ENCODE results near the gene SPECC1. TPM values are rescaled to one million over a fixed set of nuclear protein-coding genes. Genes with fewer than 3 reads are reported as not detected.

SPECC1 gene
- total RNA-seq, 1 donor from 2014 or later = 35.6 TPM

DNA sequence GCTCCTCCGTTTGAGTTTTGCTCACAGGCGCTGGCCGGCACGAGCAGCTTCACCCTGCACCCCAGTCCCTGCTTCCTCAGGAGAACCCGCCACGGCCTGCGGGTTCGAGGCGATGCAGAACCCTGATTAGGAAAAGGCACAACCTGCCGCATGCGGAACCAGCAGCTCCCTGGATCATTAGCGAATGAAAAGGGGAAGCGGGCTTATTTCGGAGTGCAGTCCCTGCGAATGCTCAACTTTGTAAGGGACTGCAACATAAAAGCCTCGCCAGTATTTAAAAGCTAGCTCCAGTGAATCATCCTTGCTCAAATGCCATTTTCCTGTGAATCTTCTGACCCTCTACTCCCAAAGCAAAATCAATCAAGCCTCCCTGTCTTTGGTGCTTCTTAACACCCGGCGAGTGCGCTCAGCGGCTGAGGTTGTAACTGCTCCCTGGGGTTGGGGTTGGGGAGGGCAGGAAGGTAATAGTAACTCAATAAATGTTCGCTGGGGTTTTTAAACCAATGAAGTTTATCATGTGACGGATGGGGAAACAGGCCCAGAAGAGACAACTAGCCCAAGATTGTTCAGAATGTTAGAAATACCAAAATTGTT is 30.9 kb upstream of the SPECC1 start:
- Mint-ChIP-seq H3K27me3 (ENCODE audit: low read depth) (no peaks in the 10 kb centered on the region), H3K4me1 (peaks cover 19% of the 10 kb centered on the region), H3K4me3 (peak overlapping the region; percentile 91), H3K36me3 (peaks cover 15% of the 10 kb centered on the region), H3K27ac (peak overlapping the region; percentile 97), H3K9me3 (no peaks in the 10 kb centered on the region)
- TF ChIP-seq, protein P1, sequence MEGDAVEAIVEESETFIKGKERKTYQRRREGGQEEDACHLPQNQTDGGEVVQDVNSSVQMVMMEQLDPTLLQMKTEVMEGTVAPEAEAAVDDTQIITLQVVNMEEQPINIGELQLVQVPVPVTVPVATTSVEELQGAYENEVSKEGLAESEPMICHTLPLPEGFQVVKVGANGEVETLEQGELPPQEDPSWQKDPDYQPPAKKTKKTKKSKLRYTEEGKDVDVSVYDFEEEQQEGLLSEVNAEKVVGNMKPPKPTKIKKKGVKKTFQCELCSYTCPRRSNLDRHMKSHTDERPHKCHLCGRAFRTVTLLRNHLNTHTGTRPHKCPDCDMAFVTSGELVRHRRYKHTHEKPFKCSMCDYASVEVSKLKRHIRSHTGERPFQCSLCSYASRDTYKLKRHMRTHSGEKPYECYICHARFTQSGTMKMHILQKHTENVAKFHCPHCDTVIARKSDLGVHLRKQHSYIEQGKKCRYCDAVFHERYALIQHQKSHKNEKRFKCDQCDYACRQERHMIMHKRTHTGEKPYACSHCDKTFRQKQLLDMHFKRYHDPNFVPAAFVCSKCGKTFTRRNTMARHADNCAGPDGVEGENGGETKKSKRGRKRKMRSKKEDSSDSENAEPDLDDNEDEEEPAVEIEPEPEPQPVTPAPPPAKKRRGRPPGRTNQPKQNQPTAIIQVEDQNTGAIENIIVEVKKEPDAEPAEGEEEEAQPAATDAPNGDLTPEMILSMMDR (IDR thresholded peaks at IDR 0.05; ENCODE audit: unreplicated experiment) = no peak
- DNase-seq (ENCODE audit: low spot score in 2 of 2, unreplicated experiment in 2 of 2) = no peak

DNA sequence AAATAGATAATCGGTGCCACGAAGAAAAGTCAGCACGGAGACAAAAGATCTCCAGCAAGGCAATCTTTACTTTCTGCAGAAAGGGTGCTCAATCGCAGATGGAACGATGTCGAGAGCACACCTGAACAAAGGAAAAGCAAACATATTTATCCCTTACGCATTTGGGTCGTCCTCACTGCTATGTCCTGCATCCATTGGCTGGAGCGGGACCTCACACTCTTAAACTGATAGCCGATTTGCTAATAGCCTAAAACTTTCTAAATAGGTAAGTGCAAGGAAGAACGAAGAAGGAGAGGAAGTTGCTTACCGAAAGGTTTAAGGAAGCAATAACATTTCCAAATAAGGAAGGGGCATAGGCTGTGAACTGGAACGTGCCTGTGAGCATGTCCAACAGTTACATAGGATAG is 30.4 kb upstream of the SPECC1 start:
- no peaks in the 10 kb centered on the region for H3K9me3 Mint-ChIP-seq
- H3K27ac Mint-ChIP-seq = peak overlapping the region; percentile 97
- peak in 1 of 2 experiments; percentile 0 for DNase-seq (ENCODE audit: low spot score in 2 of 2, unreplicated experiment in 2 of 2)
- peaks cover 11% of the 10 kb centered on the region for H3K36me3 Mint-ChIP-seq
- H3K27me3 Mint-ChIP-seq (ENCODE audit: low read depth) = no peaks in the 10 kb centered on the region
- TF ChIP-seq, protein P1 (IDR thresholded peaks at IDR 0.05; ENCODE audit: unreplicated experiment) = no peak
- H3K4me1 Mint-ChIP-seq = peaks cover 19% of the 10 kb centered on the region
- H3K4me3 Mint-ChIP-seq = peak overlapping the region; percentile 91

DNA sequence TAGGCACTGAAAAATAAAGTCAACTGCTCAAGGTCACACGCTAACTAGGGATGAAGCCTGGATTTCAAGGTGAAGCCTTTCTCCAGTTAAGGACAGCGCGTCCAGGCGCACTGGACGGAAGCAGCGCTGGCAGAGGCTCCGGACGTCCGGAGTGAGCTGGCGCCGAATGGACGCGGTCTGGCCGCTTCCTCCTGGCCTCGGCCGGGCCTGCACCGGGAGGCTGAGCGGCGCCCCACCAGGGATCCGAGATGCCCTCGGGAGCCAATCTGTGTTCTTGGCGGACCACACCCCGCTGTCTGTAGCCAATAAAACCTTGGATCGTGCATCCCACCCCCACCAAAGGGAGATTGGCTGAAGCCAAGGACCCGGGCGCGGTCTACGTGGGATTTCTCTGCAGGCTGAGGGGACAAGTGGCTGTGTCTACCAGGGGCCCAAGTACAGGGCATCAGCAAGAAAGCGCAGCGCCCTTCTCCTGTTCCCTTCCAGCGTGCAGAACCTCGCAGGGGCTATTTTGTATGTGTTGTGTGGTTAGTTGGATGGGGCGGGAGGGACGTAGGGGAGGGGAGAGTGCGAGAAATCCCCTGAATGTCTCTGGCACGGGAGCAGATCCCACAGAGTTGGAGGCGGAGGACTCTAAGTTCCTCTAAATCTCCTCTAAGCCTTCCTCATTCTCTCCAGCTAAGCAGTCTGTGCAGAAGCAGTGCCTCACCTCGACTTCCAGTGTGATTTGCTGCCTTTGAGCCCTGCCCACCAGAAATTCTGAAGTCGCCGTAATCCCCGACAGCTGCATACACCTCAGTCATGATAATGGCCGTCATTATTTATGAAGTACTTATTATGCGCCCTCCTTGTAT is 29.0 kb upstream of the SPECC1 start:
- Mint-ChIP-seq H3K27ac (no peak overlapping the region), H3K9me3 (no peaks in the 10 kb centered on the region), H3K27me3 (ENCODE audit: low read depth) (no peaks in the 10 kb centered on the region), H3K36me3 (peaks cover 5% of the 10 kb centered on the region), H3K4me3 (no peak overlapping the region), H3K4me1 (peaks cover 19% of the 10 kb centered on the region)
- peak in 1 of 2 experiments; percentile 33 for DNase-seq (ENCODE audit: low spot score in 2 of 2, unreplicated experiment in 2 of 2)
- TF ChIP-seq, protein P1 (IDR thresholded peaks at IDR 0.05; ENCODE audit: unreplicated experiment) = no peak

DNA sequence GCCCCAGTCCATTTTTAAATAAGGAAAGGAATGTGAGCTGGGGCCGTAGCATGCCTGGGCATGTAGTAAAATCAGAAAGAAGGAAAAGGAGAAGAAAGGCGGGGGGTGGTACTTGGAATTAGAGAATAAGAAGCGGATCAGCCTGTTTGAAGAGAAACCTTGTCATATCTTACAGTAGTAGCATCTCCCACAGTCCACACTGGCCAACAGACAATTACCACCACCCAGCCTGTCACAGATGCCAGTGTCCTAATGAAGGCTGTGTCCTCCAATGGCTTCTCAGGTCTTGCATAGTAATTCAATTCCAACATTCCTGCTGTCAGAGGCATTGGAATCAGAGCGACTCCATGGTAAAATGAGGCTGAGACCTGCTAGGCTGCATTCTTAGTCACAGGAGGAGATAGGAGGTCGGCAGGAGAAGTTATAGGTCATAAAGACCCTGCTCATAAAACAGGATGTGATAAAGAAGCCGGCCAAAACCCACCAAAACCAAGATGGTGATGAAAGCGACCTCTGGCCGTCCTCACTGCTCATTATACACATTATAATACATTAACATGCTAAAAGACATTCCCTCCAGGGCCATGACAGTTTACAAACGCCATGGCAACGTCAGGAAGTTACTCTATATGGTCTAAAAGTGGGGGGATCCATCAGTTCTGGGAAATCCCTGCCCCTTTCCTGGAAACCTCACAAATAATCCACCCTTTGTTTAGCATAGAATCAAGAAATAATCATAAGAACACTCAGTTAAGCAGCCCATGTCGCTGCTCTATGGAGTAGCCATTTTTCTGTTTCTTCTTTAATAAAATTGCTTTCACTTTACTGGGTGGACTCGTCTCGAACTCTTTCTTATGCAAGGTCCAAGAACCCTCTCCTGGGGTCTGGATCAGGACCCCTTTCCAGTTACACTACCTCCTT is 22.0 kb upstream of the SPECC1 start:
- H3K4me3 Mint-ChIP-seq = no peak overlapping the region

DNA sequence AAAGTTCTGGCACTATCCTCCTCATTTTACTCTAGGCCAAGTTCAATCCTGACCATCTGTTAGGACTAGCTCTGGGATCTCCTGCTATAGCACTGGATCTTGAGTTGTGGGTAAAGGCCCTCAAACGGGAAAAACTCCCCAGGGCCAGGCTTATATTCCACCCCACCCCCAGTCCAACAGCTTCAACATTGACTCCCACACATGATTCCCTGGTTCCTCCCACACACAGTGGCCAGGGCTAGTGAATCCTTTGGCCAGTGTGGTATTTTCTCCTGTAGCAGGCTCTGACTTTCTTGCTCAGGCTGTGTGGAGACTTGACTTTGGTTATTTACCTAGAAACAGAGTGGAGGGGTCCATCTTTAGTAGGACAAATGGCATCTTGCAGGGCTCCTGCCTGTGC is 21.3 kb upstream of the SPECC1 start:
- H3K36me3 Mint-ChIP-seq = no peaks in the 10 kb centered on the region
- H3K4me3 Mint-ChIP-seq = no peak overlapping the region
- peaks cover 11% of the 10 kb centered on the region for H3K4me1 Mint-ChIP-seq
- no peaks in the 10 kb centered on the region for H3K27me3 Mint-ChIP-seq (ENCODE audit: low read depth)
- H3K27ac Mint-ChIP-seq = peak overlapping the region; percentile 74
- no peaks in the 10 kb centered on the region for H3K9me3 Mint-ChIP-seq
- TF ChIP-seq, protein P1 (IDR thresholded peaks at IDR 0.05; ENCODE audit: unreplicated experiment) = no peak
- peak in 1 of 2 experiments; percentile 34 for DNase-seq (ENCODE audit: low spot score in 2 of 2, unreplicated experiment in 2 of 2)

More for the DNA sequence above, 22.0 kb upstream of the SPECC1 start:
- H3K9me3 Mint-ChIP-seq = no peaks in the 10 kb centered on the region
- H3K27me3 Mint-ChIP-seq (ENCODE audit: low read depth) = no peaks in the 10 kb centered on the region
- peak overlapping the region; percentile 74 for H3K27ac Mint-ChIP-seq
- H3K36me3 Mint-ChIP-seq = no peaks in the 10 kb centered on the region
- H3K4me1 Mint-ChIP-seq = peaks cover 11% of the 10 kb centered on the region
- TF ChIP-seq, protein P1 (IDR thresholded peaks at IDR 0.05; ENCODE audit: unreplicated experiment) = no peak
- peak in 1 of 2 experiments; percentile 36 for DNase-seq (ENCODE audit: low spot score in 2 of 2, unreplicated experiment in 2 of 2)

Data from mesothelial cell of epicardium (in vitro differentiated cells).